Bronchial epithelial cell (primary cell): ENCODE measurements around the gene SCFD1. TPM values are rescaled to one million over a fixed set of nuclear protein-coding genes. Genes with fewer than 3 reads are reported as not detected.

ENCODE experiments used
- total RNA-seq: library from RNA; depleted of rRNA; stranded (reverse); fragments of >200 nt; gene quantifications from 2 replicates; pipeline ENCODE4 v1.2.1, GENCODE V29; 2014

Gene SCFD1
- total RNA-seq, 1 donor from 2014 or later: 101 TPM

Other genes with a start within 250 kb of the SCFD1 start
- gene G2E3, start 63.2 kb upstream of the SCFD1 start, total RNA-seq: 10.0 and 11.8 TPM in 2 replicates